NCI-H1105 treated with DMSO at 0.1 percent for 48 hours (cell line): ENCODE data around the gene TNFRSF13B.
"Not testable (repeated sequence)": the region's sequence is repeated elsewhere in the genome, so short reads cannot be mapped to it uniquely, and the experiment has no call there.

Experiments
- DNase-seq: peaks from one replicate; lab custom pipeline; 2025; lab: John Stamatoyannopoulos, UW

Gene TNFRSF13B

DNA sequence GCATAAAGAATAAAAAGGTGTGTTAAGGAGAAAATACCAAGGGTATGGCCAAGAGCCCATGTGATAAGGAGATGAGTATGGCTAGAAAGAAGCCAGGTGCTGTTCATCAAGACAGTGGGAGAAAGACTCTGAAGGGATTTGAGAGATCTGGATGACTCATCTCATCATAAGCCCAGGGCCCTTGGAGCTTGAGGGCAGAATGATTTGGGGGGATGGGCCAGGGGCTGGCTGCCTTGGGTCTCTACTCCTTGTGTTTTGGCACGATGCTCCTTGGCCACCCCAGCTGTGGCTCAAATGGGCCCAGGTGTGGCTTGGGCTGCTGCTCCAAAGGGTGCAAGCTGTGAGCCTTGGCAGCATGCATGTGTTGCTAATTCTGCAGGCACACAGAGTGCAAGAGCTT is 14.5 kb upstream of the TNFRSF13B start:
- no peak for DNase-seq

DNA sequence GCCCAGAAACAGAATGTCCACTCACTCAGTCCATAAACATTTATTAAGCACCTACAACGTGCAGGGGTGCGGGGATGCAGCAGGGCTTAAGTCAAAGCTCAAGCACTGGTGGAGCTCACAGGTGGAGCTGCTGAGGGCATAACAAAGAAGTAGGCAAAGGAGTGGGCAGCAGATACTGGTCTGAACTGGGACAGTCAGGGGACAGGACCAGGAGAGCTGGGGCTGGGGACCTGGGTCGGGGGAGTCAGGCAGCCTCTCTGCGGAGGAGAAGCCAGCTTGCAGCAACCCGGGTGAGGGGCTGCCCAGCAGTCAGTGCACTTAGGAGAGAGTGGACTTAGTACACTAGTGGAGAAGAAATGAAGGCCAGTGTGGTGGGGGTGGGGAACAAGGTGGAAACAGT is 10.0 kb upstream of the TNFRSF13B start:
- no peak for DNase-seq

GRCh38 chr17:16980813-16981731 is 9.2 kb upstream of the TNFRSF13B start:
- no peak for DNase-seq

GRCh38 chr17:16980061-16980460 is 8.1 kb upstream of the TNFRSF13B start:
- DNase-seq = no peak

DNA sequence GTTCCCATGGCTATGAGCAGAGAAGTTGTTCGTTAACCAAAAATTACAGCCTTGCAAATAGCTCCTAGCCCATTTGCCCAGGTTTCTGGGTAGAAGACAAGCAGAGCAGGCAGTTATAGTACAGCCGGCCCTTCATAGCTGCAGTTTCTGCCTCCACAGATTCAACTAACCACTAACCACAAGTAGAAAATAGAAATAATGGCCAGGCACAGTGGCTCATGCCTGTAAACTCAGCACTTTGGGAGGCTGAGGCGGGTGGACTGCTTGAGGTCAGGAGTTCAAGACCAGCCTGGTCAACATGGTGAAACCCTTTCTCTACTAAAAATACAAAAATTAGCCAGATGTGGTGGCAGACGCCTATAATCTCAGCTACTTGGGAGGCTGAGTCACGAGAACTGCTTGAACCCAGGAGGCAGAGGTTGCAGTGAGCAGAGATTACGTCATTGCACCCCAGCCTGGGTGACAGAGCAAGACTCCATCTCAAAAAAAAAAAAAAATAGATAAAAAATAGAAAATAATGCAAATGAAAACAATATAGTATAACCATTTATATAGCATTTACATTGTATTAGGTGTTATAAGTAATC is 7.4 kb upstream of the TNFRSF13B start:
- not testable (repeated sequence) for DNase-seq

DNA sequence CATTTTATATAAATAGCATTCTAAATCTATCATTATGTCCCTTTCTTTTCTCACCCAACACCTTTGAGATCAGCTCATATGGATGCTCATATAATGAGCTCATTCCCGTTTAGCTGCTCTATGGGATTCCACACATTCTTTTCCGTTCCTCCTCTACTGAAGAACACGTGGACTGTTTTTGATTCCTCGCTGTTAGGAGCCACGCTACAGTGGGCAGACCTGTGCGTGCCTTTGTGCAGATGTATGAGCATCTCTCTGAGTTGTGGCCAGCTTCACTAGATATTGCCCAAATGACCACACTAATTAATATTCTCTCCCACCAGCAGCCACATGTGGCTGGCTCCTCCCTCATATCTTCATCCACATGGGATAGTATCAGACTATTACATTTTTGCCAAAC is 6.0 kb upstream of the TNFRSF13B start:
- no peak for DNase-seq

- DNase-seq = no peak
Observed at GRCh38 chr17:16976725-16977550, 5.0 kb upstream of the TNFRSF13B start.

DNA sequence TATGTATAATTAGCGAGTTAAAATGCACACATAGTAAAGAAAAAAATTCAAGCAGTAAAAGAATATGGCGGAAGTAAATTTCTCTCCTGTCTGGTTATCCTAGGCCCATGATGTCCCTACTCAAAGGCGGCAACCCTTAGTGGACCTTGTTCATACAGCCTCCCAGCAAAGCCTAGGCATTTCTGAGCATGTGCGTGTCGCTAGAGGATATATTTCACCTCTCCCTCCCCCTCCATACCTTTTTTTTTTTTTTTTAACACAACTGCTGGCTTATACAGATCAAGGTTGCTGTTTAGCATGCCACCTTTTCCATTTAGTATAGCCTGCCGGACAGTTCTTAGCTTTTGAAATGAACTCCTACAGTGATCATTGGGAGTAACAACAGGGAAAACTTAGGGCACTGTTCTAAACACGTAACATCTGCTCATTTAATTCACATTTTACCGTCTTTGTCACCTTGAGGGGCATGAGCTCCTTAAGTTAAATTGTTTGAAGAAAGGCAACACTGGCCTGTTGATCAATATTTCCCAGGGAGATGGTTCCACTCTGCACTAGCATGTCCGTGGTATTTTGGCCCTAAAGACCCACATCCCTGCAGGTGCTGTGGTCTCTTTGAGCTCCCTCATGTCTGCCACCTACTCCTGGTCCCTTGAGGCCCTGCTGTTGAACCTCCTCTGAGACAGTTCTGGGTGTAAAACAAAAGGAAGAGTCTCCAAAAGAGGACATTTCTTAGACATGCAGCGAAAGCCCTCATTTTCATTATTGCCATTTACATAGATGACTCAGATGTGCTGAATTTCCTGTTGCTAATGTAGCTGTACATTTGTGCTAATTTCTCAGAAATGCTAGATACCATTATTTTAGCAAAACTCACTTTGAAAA is 4.1 kb upstream of the TNFRSF13B start:
- no peak for DNase-seq

DNA sequence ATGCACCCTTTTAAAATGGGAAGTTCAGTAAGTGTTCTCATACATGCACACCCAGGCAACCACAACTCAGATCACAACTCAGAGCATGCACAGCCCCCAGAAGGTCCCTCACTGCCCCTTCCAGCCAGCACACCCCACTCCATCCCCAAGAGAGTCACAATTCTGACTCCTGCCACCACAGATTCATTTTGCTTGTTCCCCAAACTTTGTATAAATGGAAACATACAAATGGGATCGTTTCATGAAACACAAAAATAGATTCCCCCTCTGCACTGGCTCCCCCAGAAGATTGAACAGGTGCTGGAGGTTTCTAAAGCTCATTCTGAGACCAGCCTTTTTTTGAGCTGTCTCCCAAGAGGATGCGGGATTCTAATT is 3.3 kb upstream of the TNFRSF13B start:
- DNase-seq = no peak

GRCh38 chr17:16974569-16975276 is 2.8 kb upstream of the TNFRSF13B start:
- no peak for DNase-seq

GRCh38 chr17:16973760-16974540 is 2.0 kb upstream of the TNFRSF13B start:
- DNase-seq = no peak

GRCh38 chr17:16973043-16973442 is 1.1 kb upstream of the TNFRSF13B start:
- not testable (repeated sequence) for DNase-seq

DNA sequence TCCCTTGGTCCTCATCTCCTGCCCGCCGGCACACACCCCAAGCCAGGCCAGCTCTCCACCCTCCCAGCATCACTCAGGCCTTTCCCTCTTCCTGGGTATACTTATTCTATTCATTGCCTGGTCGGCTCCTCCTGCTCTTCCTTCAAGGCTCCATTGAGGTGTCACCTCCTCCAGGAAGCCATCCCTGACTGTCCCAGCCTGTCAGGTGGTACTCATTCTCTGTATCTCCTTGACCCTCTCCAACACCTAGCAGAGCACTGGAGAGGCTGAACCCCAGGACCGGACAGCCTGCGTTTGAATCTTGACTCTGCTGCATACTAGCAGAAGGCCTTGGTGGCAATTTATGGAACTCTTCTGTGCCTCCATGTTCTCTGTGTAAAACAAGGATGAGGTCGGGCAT is 428 bp upstream of the TNFRSF13B start:
- DNase-seq = no peak

DNA sequence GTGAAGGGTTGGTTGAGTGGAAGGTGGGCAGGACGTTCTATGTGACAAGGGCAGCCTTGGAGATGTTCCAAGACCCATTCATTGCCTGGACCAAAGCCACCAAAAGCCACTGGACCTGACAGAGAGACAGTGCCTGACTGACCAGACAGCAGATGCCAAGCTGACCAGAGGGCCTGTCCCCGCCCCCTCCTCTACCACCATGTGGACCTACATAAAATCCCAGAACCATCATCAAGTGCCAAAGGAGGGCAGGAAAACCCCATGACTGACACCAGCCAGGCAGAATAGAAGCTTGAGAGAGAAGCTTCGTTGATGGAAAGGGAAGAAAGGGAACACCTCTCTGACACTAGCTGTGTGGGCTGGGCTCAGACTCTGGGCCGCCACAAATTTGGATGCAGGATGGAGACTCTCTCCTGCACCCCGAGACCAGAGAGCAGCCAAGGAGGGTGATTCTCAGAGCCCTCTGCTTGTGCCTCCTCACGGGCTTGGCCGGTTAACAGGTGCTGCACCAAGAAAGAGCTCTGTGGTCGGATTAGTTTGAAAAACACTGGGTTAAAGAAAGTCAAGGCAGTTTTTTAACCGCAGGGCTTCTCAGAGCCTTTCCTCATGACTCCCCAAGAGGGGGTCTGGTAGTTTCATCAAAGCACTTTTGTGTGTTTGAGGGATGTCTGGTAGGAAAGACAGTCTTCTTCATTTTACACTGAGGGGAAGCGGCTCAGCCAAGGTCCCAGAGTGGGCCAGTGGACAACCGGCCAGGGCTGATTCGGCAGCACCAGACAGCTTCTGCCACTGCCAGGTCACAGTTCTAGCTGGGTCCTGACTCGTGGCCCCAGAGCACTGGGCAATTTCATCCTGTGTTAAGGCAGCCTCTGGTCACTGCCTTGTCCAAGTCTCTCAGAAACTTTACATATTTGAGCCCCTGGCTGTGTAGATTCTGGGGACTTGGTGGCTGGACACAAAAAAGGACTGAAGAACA is 1.7 kb downstream of the TNFRSF13B start:
- no peak for DNase-seq

DNA sequence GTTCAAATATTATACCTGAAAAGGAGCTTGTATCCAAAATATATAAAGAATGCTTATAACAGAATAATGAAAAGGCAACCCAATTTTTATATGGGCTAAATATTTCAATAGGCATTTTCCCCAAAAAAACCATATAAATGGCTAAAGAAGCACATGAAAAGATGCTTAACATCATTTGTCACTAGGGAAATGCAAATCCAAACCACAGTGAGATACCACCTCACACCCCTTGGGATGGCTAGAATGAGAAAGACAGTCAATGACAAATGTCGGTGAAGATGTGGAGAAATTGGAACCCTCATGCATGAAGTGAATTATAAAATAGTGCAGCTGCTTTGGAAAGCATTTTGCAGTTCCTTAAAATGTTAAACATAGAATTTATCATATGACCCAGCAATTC is 3.1 kb downstream of the TNFRSF13B start:
- DNase-seq = no peak

- no peak for DNase-seq
Observed at GRCh38 chr17:16962804-16963203, 9.1 kb downstream of the TNFRSF13B start.

DNA sequence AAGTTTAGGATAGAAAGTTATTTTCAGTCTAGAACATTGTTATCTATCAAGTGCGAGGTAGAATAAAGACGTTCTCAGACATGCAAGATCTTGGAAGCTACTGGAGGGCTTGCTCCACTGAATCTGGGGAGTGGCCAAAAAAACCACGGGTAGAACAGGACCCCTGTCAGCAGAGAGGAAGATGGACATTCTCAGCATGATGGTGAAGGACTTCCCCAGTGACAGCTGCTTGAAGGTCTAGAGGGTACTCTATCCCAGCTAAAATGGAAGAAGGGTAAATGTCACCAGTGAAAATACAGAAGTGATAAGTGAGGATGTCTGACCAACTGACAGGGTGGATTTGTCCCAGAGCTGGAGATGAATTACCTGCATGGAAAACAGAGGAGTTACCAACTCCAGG is 10.1 kb downstream of the TNFRSF13B start:
- no peak for DNase-seq

GRCh38 chr17:16961022-16961421 is 10.9 kb downstream of the TNFRSF13B start:
- DNase-seq = not testable (repeated sequence)

- not testable (repeated sequence) for DNase-seq
Observed at GRCh38 chr17:16955011-16955410, 16.9 kb downstream of the TNFRSF13B start.
